Spleen (tissue), 11 donors: Measurements from ENCODE around the gene FPR1. TPM values are rescaled to one million over a fixed set of nuclear protein-coding genes. Genes with fewer than 3 reads are reported as not detected.

Experiments
- DNase-seq: peaks from one replicate; pipeline ENCODE4 v3.0.0-alpha.2; 2020
- H3K27ac ChIP-seq, 8 donors: fragments of 200-600 bp; sonication (generic) in 7 of 8; 1 replicate in 4 of 8; 2 replicates in 4 of 8; pipeline versions ENCODE4 v1.5.0 to v1.8.0; 2016 to 2021; ENCODE audit warnings: inconsistent platforms in 4 of 8, mild to moderate bottlenecking in 4 of 8, moderate library complexity in 1 of 8
- H3K27me3 ChIP-seq, 7 donors: fragments of 200-600 bp; sonication (generic) in 6 of 7; replicated peaks in 1 of 7; 1 replicate in 4 of 7; 2 replicates in 3 of 7; pipeline versions ENCODE4 v1.5.0 to v1.8.0; 2016 to 2021; ENCODE audit warnings: inconsistent platforms in 3 of 7, mild to moderate bottlenecking in 1 of 7
- H3K36me3 ChIP-seq, 6 donors: fragments of 200-600 bp; sonication (generic) in 5 of 6; 1 replicate in 4 of 6; 2 replicates in 2 of 6; pipeline versions ENCODE4 v1.5.0 to v1.8.0; 2016 to 2021; ENCODE audit warnings: inconsistent platforms in 2 of 6
- H3K4me1 ChIP-seq, 6 donors: fragments of 200-600 bp; sonication (generic) in 5 of 6; 1 replicate in 3 of 6; 2 replicates in 3 of 6; pipeline versions ENCODE4 v1.5.0 to v1.8.0; 2016 to 2021; ENCODE audit warnings: inconsistent platforms in 3 of 6
- H3K4me3 ChIP-seq, 8 donors: fragments of 200-600 bp; sonication (generic) in 7 of 8; 1 replicate in 4 of 8; 2 replicates in 4 of 8; pipeline versions ENCODE4 v1.5.0 to v1.8.0; 2016 to 2021; ENCODE audit warnings: inconsistent platforms in 4 of 8, mild to moderate bottlenecking in 4 of 8, moderate library complexity in 2 of 8
- H3K9me3 ChIP-seq, 8 donors: fragments of 200-600 bp; sonication (generic) in 7 of 8; 1 replicate in 4 of 8; 2 replicates in 4 of 8; pipeline versions ENCODE4 v1.5.0 to v1.8.0; 2016 to 2021; ENCODE audit warnings: inconsistent platforms in 4 of 8
- POLR2A ChIP-seq, 3 donors: fragments of 450-650 bp; IDR thresholded peaks; one replicate each; pipeline ENCODE4 v1.5.1; 2017; ENCODE audit warnings: antibody characterized with exemption in 3 of 3, mild to moderate bottlenecking in 1 of 3
- POLR2AphosphoS5 ChIP-seq, 3 donors: sonication (generic); formaldehyde crosslinking; IDR thresholded peaks; one replicate each; pipeline ENCODE4 v1.5.1; 2017; ENCODE audit warnings: antibody characterized with exemption in 3 of 3
- WGBS, 5 donors: extraction: QIAGEN DNeasy Blood & Tissue Kit in 3 of 5; methylation state at CpG; one replicate each; pipeline versions ENCODE4 v1.1.5 to v1.1.7; 2013 to 2018; 5-methylcytosine and 5-hydroxymethylcytosine counted together
- intact Hi-C: fragments of 100-400 bp; cut with DNase I; formaldehyde crosslinking; loops from one replicate; pipeline ENCODE4 v1.15.0; 2023; ENCODE audit warnings: low total_unique reads
- polyA plus RNA-seq, 3 donors: library from polyadenylated mRNA; stranded (reverse); fragments of 200-250 nt; gene quantifications; one replicate each; pipeline ENCODE4 v1.2.1, GENCODE V29; 2013
- total RNA-seq, 7 donors: library from RNA; depleted of rRNA in 3 of 7; stranded (reverse); fragments of >200 nt in 3 of 7; fragmentation: NEBNext Ultra II Directional in 4 of 7; extraction: Animal tissue kit (Norgen Biotek cat#: 25700) in 4 of 7; gene quantifications; one replicate each; pipeline versions ENCODE4 v1.1.0 to v1.2.1, GENCODE V29; 2016 to 2021
- TF ChIP-seq, protein P1 (sequence below), 11 experiments: fragments of 200-600 bp in 7 of 11; fragments of 450-650 bp in 4 of 11; sonication (generic) in 4 of 11; IDR thresholded peaks in 8 of 11; conservative IDR thresholded peaks in 3 of 11; 1 replicate in 7 of 11; 2 replicates in 4 of 11; pipeline versions ENCODE4 v1.4.0 to v1.8.0; 2016 to 2021; ENCODE audit warnings: antibody characterized with exemption in 11 of 11, inconsistent platforms in 4 of 11, mild to moderate bottlenecking in 1 of 11
- donor health status: healthy with polysubstance abuse.
- donor health status: DM: no; HTN: no; CAD: no; lungs with moderate emphysema.
- donor health status: DM: no; HTN: no; CAD: no.
- donor health status: Bipolar disorder and iron deficiency.
- donor health status: healthy.
- donor health status: DM: no; HTN: no; CAD: no.
- donor health status: DM: yes; HTN: yes; CAD: no.

Gene FPR1
- total and polyA plus RNA-seq, 10 donors: 7.2 to 344 (median 124) TPM

DNA sequence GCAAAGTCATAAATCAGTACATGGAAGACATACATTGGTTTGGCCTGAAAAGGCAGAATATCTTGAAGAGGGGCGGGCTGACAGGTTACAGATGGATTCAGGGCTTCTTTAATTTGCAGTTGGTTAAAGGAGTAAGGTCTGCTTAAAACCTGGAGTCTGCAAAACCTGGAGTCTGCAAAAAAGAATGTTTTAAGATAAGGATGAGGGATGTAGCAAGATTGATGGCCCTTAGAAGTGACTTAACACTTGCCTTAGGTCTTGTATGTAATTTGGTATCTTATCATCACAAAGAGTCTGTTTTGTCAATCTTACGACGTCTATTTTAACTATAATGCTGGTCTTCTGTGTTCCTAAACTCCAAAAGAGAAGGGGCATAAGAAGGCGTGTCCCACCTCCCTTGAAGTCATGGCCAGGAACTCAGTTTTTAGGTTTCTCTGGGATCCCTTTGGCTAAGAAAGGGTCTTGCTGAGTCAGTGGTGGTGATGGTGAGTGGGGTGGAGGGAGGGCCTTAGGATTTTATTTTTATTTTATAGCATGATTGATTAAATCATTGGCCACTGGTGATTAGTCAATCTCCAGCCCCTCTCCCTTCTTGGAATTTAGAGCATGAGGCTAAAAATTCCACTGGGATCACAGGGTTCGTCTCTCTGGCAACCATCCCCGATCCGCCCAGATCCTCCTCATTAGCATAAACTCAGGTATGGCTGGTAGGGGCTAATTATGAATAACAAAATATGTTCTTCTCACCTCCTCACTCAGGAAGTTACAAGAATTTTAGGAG lies 17.7 kb downstream of the FPR1 start:
- peaks cover 0 to 19% (median 0%) of the 10 kb centered on the region in 6 donors for H3K4me1 ChIP-seq
- peaks cover 0 to 64% (median 0%) of the 10 kb centered on the region in 7 donors for H3K27me3 ChIP-seq
- WGBS, 5 donors: 66 to 81% (median 77%) methylated on average over 7 of the region's 7 CpGs
- TF ChIP-seq POLR2AphosphoS5 (IDR thresholded peaks at IDR 0.05) (no peak), POLR2A (IDR thresholded peaks at IDR 0.05) (no peak)
- TF ChIP-seq, protein P1, sequence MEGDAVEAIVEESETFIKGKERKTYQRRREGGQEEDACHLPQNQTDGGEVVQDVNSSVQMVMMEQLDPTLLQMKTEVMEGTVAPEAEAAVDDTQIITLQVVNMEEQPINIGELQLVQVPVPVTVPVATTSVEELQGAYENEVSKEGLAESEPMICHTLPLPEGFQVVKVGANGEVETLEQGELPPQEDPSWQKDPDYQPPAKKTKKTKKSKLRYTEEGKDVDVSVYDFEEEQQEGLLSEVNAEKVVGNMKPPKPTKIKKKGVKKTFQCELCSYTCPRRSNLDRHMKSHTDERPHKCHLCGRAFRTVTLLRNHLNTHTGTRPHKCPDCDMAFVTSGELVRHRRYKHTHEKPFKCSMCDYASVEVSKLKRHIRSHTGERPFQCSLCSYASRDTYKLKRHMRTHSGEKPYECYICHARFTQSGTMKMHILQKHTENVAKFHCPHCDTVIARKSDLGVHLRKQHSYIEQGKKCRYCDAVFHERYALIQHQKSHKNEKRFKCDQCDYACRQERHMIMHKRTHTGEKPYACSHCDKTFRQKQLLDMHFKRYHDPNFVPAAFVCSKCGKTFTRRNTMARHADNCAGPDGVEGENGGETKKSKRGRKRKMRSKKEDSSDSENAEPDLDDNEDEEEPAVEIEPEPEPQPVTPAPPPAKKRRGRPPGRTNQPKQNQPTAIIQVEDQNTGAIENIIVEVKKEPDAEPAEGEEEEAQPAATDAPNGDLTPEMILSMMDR (IDR thresholded peaks at IDR 0.05 in 8 of 11, conservative IDR thresholded peaks at IDR 0.05 in 3 of 11): no peak
- DNase-seq: no peak
- H3K27ac ChIP-seq: peak overlapping the region in 1 of 8 donors; percentile 91
- H3K36me3 ChIP-seq: no peaks in the 10 kb centered on the region
- H3K9me3 ChIP-seq: peaks cover 0 to 27% (median 14%) of the 10 kb centered on the region in 8 donors
- H3K4me3 ChIP-seq: no peak overlapping the region
- intact Hi-C loops: no loop called here

- no peaks in the 10 kb centered on the region for H3K36me3 ChIP-seq
- WGBS, 5 donors: 67 to 77% (median 72%) methylated on average over 2 of the region's 2 CpGs; no CpG with 5 or more reads in 1 of the 5 donors
- no peaks in the 10 kb centered on the region for H3K4me1 ChIP-seq
- intact Hi-C loops: no loop called here
- H3K27me3 ChIP-seq: peaks cover 0 to 76% (median 13%) of the 10 kb centered on the region in 7 donors
- no peak overlapping the region for H3K27ac ChIP-seq
- no peak for DNase-seq
- TF ChIP-seq, protein P1 (IDR thresholded peaks at IDR 0.05 in 8 of 11, conservative IDR thresholded peaks at IDR 0.05 in 3 of 11): no peak
- TF ChIP-seq POLR2AphosphoS5 (IDR thresholded peaks at IDR 0.05) (no peak), POLR2A (IDR thresholded peaks at IDR 0.05) (no peak)
- peaks cover 0 to 27% (median 14%) of the 10 kb centered on the region in 8 donors for H3K9me3 ChIP-seq
- H3K4me3 ChIP-seq: no peak overlapping the region
Measured at GRCh38 chr19:51729781-51730180, 21.9 kb downstream of the FPR1 start.

GRCh38 chr19:51727349-51727880 lies 24.3 kb downstream of the FPR1 start:
- Histone ChIP-seq H3K4me1 (no peaks in the 10 kb centered on the region), H3K9me3 (peaks cover 0 to 27% (median 14%) of the 10 kb centered on the region in 8 donors)
- 77 to 92% (median 83%) methylated on average over 7 of the region's 7 CpGs for WGBS, 5 donors

More at GRCh38 chr19:51727349-51727880, 24.3 kb downstream of the FPR1 start:
- no peaks in the 10 kb centered on the region for H3K36me3 ChIP-seq
- peaks cover 0 to 84% (median 17%) of the 10 kb centered on the region in 7 donors for H3K27me3 ChIP-seq
- intact Hi-C loops: no loop called here
- H3K4me3 ChIP-seq: no peak overlapping the region
- no peak for DNase-seq
- H3K27ac ChIP-seq: no peak overlapping the region
- TF ChIP-seq POLR2AphosphoS5 (IDR thresholded peaks at IDR 0.05) (no peak), POLR2A (IDR thresholded peaks at IDR 0.05) (no peak)
- TF ChIP-seq, protein P1 (IDR thresholded peaks at IDR 0.05 in 8 of 11, conservative IDR thresholded peaks at IDR 0.05 in 3 of 11): no peak
